NCI-H2196 treated with DMSO at 0.1 percent for 48 hours (cell line): ENCODE results near the gene PAX5.
"Not testable (repeated sequence)": the region's sequence is repeated elsewhere in the genome, so short reads cannot be mapped to it uniquely, and the experiment has no call there.

Experiments used
- DNase-seq: peaks from one replicate; lab custom pipeline; 2025; ENCODE audit not compliant: unreplicated experiment; lab: John Stamatoyannopoulos, UW

Gene PAX5

GRCh38 chr9:37033682-37034304 lies at the start of gene PAX5:
Gene PAX5, minus strand, starts transcription at chr9:37034268. Its CDS starts 237 bp downstream, at chr9:37034031.
- DNase-seq: no peak

GRCh38 chr9:37083654-37084053 lies 49.6 kb upstream of the PAX5 start:
- DNase-seq: no peak

- DNase-seq: no peak
Measured at GRCh38 chr9:37082214-37082765, 48.2 kb upstream of the PAX5 start.

- DNase-seq: not testable (repeated sequence)
Measured at GRCh38 chr9:37081507-37081906, 47.4 kb upstream of the PAX5 start.

GRCh38 chr9:37080165-37080628 lies 46.1 kb upstream of the PAX5 start:
- not testable (repeated sequence) for DNase-seq

GRCh38 chr9:37079370-37080164 lies 45.5 kb upstream of the PAX5 start:
- peak; percentile 95 for DNase-seq

- DNase-seq: not testable (repeated sequence)
Measured at GRCh38 chr9:37074790-37075189, 40.7 kb upstream of the PAX5 start.

GRCh38 chr9:37066139-37066725 lies 32.2 kb upstream of the PAX5 start:
- DNase-seq: no peak

- no peak for DNase-seq
Measured at GRCh38 chr9:37062336-37062735, 28.3 kb upstream of the PAX5 start.

- DNase-seq: no peak
Measured at GRCh38 chr9:37061768-37062167, 27.7 kb upstream of the PAX5 start.

GRCh38 chr9:37060833-37061232 lies 26.8 kb upstream of the PAX5 start:
- no peak for DNase-seq

- DNase-seq: no peak
Measured at GRCh38 chr9:37056046-37056920, 22.2 kb upstream of the PAX5 start.

- not testable (repeated sequence) for DNase-seq
Measured at GRCh38 chr9:37054363-37054720, 20.3 kb upstream of the PAX5 start.

GRCh38 chr9:37053684-37054362 lies 19.8 kb upstream of the PAX5 start:
- no peak for DNase-seq

- DNase-seq: no peak
Measured at GRCh38 chr9:37046683-37047082, 12.6 kb upstream of the PAX5 start.

- no peak for DNase-seq
Measured at GRCh38 chr9:37042421-37042820, 8.4 kb upstream of the PAX5 start.

- DNase-seq: no peak
Measured at GRCh38 chr9:37040508-37041127, 6.5 kb upstream of the PAX5 start.

- DNase-seq: no peak
Measured at GRCh38 chr9:37038943-37039464, 4.9 kb upstream of the PAX5 start.

GRCh38 chr9:37038302-37038942 lies 4.4 kb upstream of the PAX5 start:
- no peak for DNase-seq
